ENCODE measurements around the gene NEK6. TPM values are rescaled to one million over a fixed set of nuclear protein-coding genes. Genes with fewer than 3 reads are reported as not detected.

NEK6 gene
- total and polyA plus RNA-seq, 2 of the 8 experiments (the other 6 are each of a cell fraction or from before 2014, with no cell fraction given): 17.7 to 19.7 TPM

- no peak for TF ChIP-seq CTBP2 (IDR thresholded peaks at IDR 0.05; ENCODE audit: borderline replicate concordance, insufficient read depth, insufficient read length, low read length)
Observed at GRCh38 chr9:124285903-124286291, 28.1 kb downstream of the NEK6 start (continued).

Data from H1 (cell line).